Measurements from ENCODE around the gene ANKRD12. TPM values are rescaled to one million over a fixed set of nuclear protein-coding genes. Genes with fewer than 3 reads are reported as not detected.

The ANKRD12 gene
- total RNA-seq, 6 donors from 2014 or later, result 32.8 to 80.7 (median 65.6) TPM

- WGBS, 2 donors, result 95 to 97% methylated on average over 11 to 15 of the region's 15 CpGs
- Histone ChIP-seq H3K4me3 (no peak overlapping the region), H3K9me3 (peaks cover 0 to 18% (median 12%) of the 10 kb centered on the region in 4 donors), H3K27me3 (no peaks in the 10 kb centered on the region), H3K27ac (no peak overlapping the region), H3K36me3 (no peaks in the 10 kb centered on the region), H3K4me1 (no peaks in the 10 kb centered on the region)
- DNase-seq (no peak), ATAC-seq (ENCODE audit: low FRiP score in 2 of 2) (no peak)
- TF ChIP-seq, protein P1, sequence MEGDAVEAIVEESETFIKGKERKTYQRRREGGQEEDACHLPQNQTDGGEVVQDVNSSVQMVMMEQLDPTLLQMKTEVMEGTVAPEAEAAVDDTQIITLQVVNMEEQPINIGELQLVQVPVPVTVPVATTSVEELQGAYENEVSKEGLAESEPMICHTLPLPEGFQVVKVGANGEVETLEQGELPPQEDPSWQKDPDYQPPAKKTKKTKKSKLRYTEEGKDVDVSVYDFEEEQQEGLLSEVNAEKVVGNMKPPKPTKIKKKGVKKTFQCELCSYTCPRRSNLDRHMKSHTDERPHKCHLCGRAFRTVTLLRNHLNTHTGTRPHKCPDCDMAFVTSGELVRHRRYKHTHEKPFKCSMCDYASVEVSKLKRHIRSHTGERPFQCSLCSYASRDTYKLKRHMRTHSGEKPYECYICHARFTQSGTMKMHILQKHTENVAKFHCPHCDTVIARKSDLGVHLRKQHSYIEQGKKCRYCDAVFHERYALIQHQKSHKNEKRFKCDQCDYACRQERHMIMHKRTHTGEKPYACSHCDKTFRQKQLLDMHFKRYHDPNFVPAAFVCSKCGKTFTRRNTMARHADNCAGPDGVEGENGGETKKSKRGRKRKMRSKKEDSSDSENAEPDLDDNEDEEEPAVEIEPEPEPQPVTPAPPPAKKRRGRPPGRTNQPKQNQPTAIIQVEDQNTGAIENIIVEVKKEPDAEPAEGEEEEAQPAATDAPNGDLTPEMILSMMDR (IDR thresholded peaks at IDR 0.05), result no peak
- no peak for TF ChIP-seq EP300 (IDR thresholded peaks at IDR 0.05)
- TF ChIP-seq POLR2AphosphoS5 (IDR thresholded peaks at IDR 0.05), result no peak
- no peak for TF ChIP-seq POLR2A (IDR thresholded peaks at IDR 0.05)
Measured at GRCh38 chr18:9296233-9297006, 159.8 kb downstream of the ANKRD12 start.

DNA sequence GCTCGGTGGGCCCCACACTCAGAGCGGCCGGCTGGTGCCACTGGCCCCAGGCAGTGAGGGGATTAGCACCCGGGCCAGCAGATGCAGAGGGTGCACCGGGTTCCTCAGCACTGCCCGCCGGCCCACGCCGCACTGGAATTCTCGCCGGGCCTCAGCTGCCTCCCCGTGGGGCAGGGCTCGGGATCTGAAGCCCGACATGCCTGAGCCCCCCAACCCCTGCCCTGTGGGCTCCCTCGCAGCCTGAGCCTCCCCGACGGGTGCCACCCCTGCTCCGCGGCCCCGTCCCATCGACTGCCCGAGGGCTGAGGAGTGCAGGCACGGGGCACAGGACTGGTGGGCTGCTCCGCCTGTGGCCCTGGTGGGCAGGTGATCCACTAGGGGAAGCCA, 160.4 kb downstream of the ANKRD12 start:
- no peaks in the 10 kb centered on the region for H3K4me1 ChIP-seq
- no peak overlapping the region for H3K27ac ChIP-seq
- H3K36me3 ChIP-seq, result no peaks in the 10 kb centered on the region
- no peaks in the 10 kb centered on the region for H3K27me3 ChIP-seq
- no peak for ATAC-seq (ENCODE audit: low FRiP score in 2 of 2)
- WGBS, 2 donors, result 92 to 97% methylated on average over 5 to 6 of the region's 24 CpGs
- DNase-seq, result peak in 1 of 2 donors; percentile 78
- H3K4me3 ChIP-seq, result no peak overlapping the region
- TF ChIP-seq, protein P1 (IDR thresholded peaks at IDR 0.05), result no peak
- no peak for TF ChIP-seq EP300 (IDR thresholded peaks at IDR 0.05)
- H3K9me3 ChIP-seq, result peaks cover 0 to 18% (median 12%) of the 10 kb centered on the region in 4 donors

GRCh38 chr18:9304388-9305070, 167.9 kb downstream of the ANKRD12 start:
- Histone ChIP-seq H3K4me1 (no peaks in the 10 kb centered on the region), H3K36me3 (no peaks in the 10 kb centered on the region), H3K4me3 (no peak overlapping the region), H3K27ac (no peak overlapping the region), H3K9me3 (peaks cover 5 to 12% (median 8%) of the 10 kb centered on the region in 4 donors), H3K27me3 (no peaks in the 10 kb centered on the region)
- TF ChIP-seq, protein P1 (IDR thresholded peaks at IDR 0.05), result no peak
- TF ChIP-seq POLR2AphosphoS5 (IDR thresholded peaks at IDR 0.05) (no peak), EP300 (IDR thresholded peaks at IDR 0.05) (no peak), POLR2A (IDR thresholded peaks at IDR 0.05) (no peak)
- ATAC-seq (ENCODE audit: low FRiP score in 2 of 2) (no peak), DNase-seq (no peak)
- 96 to 97% methylated on average over 6 of the region's 6 CpGs for WGBS, 2 donors

DNA sequence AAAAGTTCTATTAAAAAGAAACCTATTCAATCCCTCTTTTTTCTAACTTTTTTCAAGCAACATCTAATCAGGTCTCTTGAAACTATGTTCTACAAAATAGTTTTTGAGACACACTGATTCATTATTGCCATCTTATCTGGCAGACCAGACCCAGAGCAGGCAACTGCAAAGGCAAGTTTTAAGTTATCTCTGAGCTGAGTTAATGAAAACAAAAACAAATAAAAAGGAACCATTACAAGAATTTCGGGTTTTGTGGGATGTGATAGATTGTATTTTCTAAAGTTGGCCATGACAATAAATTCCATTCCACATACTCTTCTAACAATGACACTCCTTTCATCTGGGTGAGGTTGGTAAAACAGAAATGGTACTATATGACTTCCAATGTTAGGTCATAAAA, 182.8 kb downstream of the ANKRD12 start:
- Histone ChIP-seq H3K4me3 (no peak overlapping the region), H3K27ac (no peak overlapping the region), H3K27me3 (no peaks in the 10 kb centered on the region), H3K9me3 (no peaks in the 10 kb centered on the region), H3K4me1 (peaks cover 0 to 5% (median 0%) of the 10 kb centered on the region in 4 donors), H3K36me3 (no peaks in the 10 kb centered on the region)
- TF ChIP-seq POLR2A (IDR thresholded peaks at IDR 0.05), result no peak
- no peak for TF ChIP-seq EP300 (IDR thresholded peaks at IDR 0.05)
- TF ChIP-seq POLR2AphosphoS5 (IDR thresholded peaks at IDR 0.05), result no peak
- TF ChIP-seq, protein P1 (IDR thresholded peaks at IDR 0.05), result no peak
- ATAC-seq (ENCODE audit: low FRiP score in 2 of 2) (no peak), DNase-seq (no peak)
- 69 to 86% methylated on average over 1 of the region's 1 CpG for WGBS, 2 donors

All from upper lobe of left lung (tissue), 6 donors.